GM12878 (cell line): ENCODE results near the gene KMT2E. TPM values are rescaled to one million over a fixed set of nuclear protein-coding genes. Genes with fewer than 3 reads are reported as not detected.

ENCODE experiments used
- ATAC-seq: fragments of 200-7000 bp; cut with Tn5 transposase; 3 replicates; pipeline ENCODE4 v1.9.1; 2020; ENCODE audit warnings: mild to moderate bottlenecking, moderate library complexity
- BruUV-seq: library from RNA; stranded (reverse); fragments of 400-500 nt; replicated peaks from 2 replicates; lab custom pipeline; 2021; lab: Mats Ljungman, UMichigan
- CTCF ChIA-PET: fragments of 300-600 bp; sonication (Branson Sonifier 250); formaldehyde crosslinking; extraction: SDS; loops from one replicate; lab custom pipeline; 2021; ENCODE audit warnings: inconsistent platforms; lab: Yijun Ruan, JAX
- POLR2A ChIA-PET: fragments of 350-600 bp; formaldehyde crosslinking; extraction: SDS; loops from one replicate; lab custom pipeline; 2021; ENCODE audit warnings: inconsistent platforms; lab: Charles Lee
- RAD21 ChIA-PET: fragments of 300-600 bp; sonication (Branson Sonifier 250); formaldehyde crosslinking; loops from one replicate; lab custom pipeline; 2023; ENCODE audit warnings: antibody characterized with exemption; ENCODE audit not compliant: unreplicated experiment; lab: Charles Lee
- SMC1A ChIA-PET: fragments of 300-600 bp; sonication (Branson Sonifier 250); formaldehyde crosslinking; loops from one replicate; lab custom pipeline; 2023; ENCODE audit not compliant: unreplicated experiment, uncharacterized antibody; lab: Charles Lee
- DNase-seq: peaks from one replicate; pipeline ENCODE4 v3.0.0-alpha.2; 2011; ENCODE audit warnings: low read depth, low spot score
- FAIRE-seq: peaks from 3 replicates; lab custom pipeline; 2011; peaks lifted over from hg19 to GRCh38; lab: Jason Lieb, UNC
- H2AFZ ChIP-seq: 2 replicates; pipeline ENCODE4 v1.6.0; 2011; ENCODE audit warnings: low read depth, low read length, control low read depth; ENCODE audit not compliant: control insufficient read depth
- H3K27ac ChIP-seq: 2 replicates; pipeline ENCODE4 v1.5.1; 2011; ENCODE audit warnings: control low read depth; ENCODE audit not compliant: control insufficient read depth, insufficient read depth
- H3K27me3 ChIP-seq, 2 experiments: replicated peaks in 1 of 2; 2 replicates each; pipeline versions ENCODE4 v1.6.0 to v1.6.1; 2011; ENCODE audit warnings: low read length in 1 of 2; ENCODE audit not compliant: control insufficient read depth in 2 of 2, insufficient read depth in 2 of 2
- H3K36me3 ChIP-seq, 2 experiments: 2 replicates each; pipeline ENCODE4 v1.5.1; 2011; ENCODE audit warnings: low read length in 1 of 2; ENCODE audit not compliant: control insufficient read depth in 2 of 2, insufficient read depth in 2 of 2
- H3K4me1 ChIP-seq: 2 replicates; pipeline ENCODE4 v1.6.1; 2011; ENCODE audit warnings: mild to moderate bottlenecking, low read length, moderate library complexity, mixed read lengths; ENCODE audit not compliant: control insufficient read depth, insufficient read depth
- H3K4me2 ChIP-seq: 2 replicates; pipeline ENCODE4 v1.6.0; 2011; ENCODE audit warnings: control low read depth; ENCODE audit not compliant: control insufficient read depth, insufficient read depth
- H3K4me3 ChIP-seq: fragments of 200-600 bp; sonication (generic); 2 replicates; pipeline ENCODE4 v1.5.1; 2016
- H3K79me2 ChIP-seq: 2 replicates; pipeline ENCODE4 v1.6.0; 2011; ENCODE audit warnings: low read length; ENCODE audit not compliant: control insufficient read depth, insufficient read depth
- H3K9ac ChIP-seq: 2 replicates; pipeline ENCODE4 v1.8.0; 2011; ENCODE audit warnings: low read length, control low read depth, mixed read lengths; ENCODE audit not compliant: control insufficient read depth, insufficient read depth
- H3K9me3 ChIP-seq: replicated peaks from 3 replicates; pipeline ENCODE4 v1.5.1; 2011; ENCODE audit warnings: mild to moderate bottlenecking, low read length; ENCODE audit not compliant: control insufficient read depth, insufficient read depth
- H4K20me1 ChIP-seq: 2 replicates; pipeline ENCODE4 v1.6.0; 2011; ENCODE audit not compliant: control insufficient read depth, insufficient read depth
- ATF2 ChIP-seq: IDR thresholded peaks from 2 replicates; pipeline ENCODE4 v1.6.1; 2012; ENCODE audit warnings: low read length, inconsistent platforms
- BCL3 ChIP-seq: IDR thresholded peaks from 2 replicates; pipeline ENCODE4 v1.6.1; 2011; ENCODE audit warnings: borderline replicate concordance, low read depth, mild to moderate bottlenecking, moderate library complexity, low read length; ENCODE audit not compliant: insufficient read depth, poor library complexity, severe bottlenecking
- ELK1 ChIP-seq: IDR thresholded peaks from 2 replicates; pipeline ENCODE4 v1.6.1; 2012; ENCODE audit warnings: low read depth, low read length, improper control_type of control experiment
- KLF5 ChIP-seq: fragments of 450-650 bp; IDR thresholded peaks from 2 replicates; pipeline ENCODE4 v1.6.1; 2014; ENCODE audit warnings: mild to moderate bottlenecking; ENCODE audit not compliant: partially characterized antibody
- MXI1 ChIP-seq: fragments of 150-350 bp; IDR thresholded peaks from 2 replicates; pipeline ENCODE4 v1.6.1; 2011; ENCODE audit warnings: low read depth, mild to moderate bottlenecking, inconsistent platforms, low read length, improper control_type of control experiment
- MYB ChIP-seq: fragments of 150-350 bp; IDR thresholded peaks from 2 replicates; pipeline ENCODE4 v1.6.1; 2014; ENCODE audit warnings: mild to moderate bottlenecking, low read depth, low read length, borderline replicate concordance
- NFXL1 ChIP-seq: fragments of 450-650 bp; IDR thresholded peaks from 2 replicates; pipeline ENCODE4 v1.6.1; 2017; ENCODE audit warnings: antibody characterized with exemption, mild to moderate bottlenecking, borderline replicate concordance
- POLR2A ChIP-seq: IDR thresholded peaks from 2 replicates; pipeline ENCODE4 v1.6.1; 2011; ENCODE audit warnings: low read depth, mild to moderate bottlenecking, low read length
- RELB ChIP-seq: fragments of 450-650 bp; IDR thresholded peaks from 2 replicates; pipeline ENCODE4 v1.6.1; 2017; ENCODE audit warnings: low read depth, mild to moderate bottlenecking, moderate library complexity
- SIN3A ChIP-seq: IDR thresholded peaks from 2 replicates; pipeline ENCODE4 v1.6.1; 2012; ENCODE audit warnings: low read depth, low read length, improper control_type of control experiment
- SREBF2 ChIP-seq: IDR thresholded peaks from 2 replicates; pipeline ENCODE4 v1.6.1; 2012; ENCODE audit warnings: mild to moderate bottlenecking, low read length
- TARDBP ChIP-seq: IDR thresholded peaks from 2 replicates; pipeline ENCODE4 v1.6.1; 2016; ENCODE audit warnings: borderline replicate concordance
- TCF12 ChIP-seq: IDR thresholded peaks from 2 replicates; pipeline ENCODE4 v1.6.1; 2011; ENCODE audit warnings: low read depth, mild to moderate bottlenecking, low read length
- ZNF24 ChIP-seq: fragments of 450-650 bp; IDR thresholded peaks from 2 replicates; pipeline ENCODE4 v1.6.1; 2017; ENCODE audit warnings: antibody characterized with exemption, mild to moderate bottlenecking
- WGBS: methylation state at CpG from one replicate; pipeline ENCODE4 v1.1.6; 2016; ENCODE audit warnings: low lambda C conversion rate; ENCODE audit not compliant: insufficient replicate concordance, insufficient coverage; ENCODE audit errors: missing lambda C conversion rate; 5-methylcytosine and 5-hydroxymethylcytosine counted together
- in situ Hi-C: fragments of 300-500 bp; cut with MboI; formaldehyde crosslinking; loops from 9 replicates; pipeline ENCODE4 v1.14.3; 2018; ENCODE audit warnings: mixed read lengths
- intact Hi-C: fragments of 100-400 bp; cut with micrococcal nuclease; formaldehyde crosslinking; loops from one replicate; pipeline ENCODE4 v1.14.2; 2022; ENCODE audit not compliant: unreplicated experiment
- polyA plus RNA-seq, 11 experiments: library from polyadenylated mRNA; depleted of rRNA in 4 of 11; unstranded in 6 of 11; stranded (reverse) in 5 of 11; fragments of >200 nt; fragmentation: Nextera tagmentation in 4 of 11; fragmentation: Illumina TruSeq in 1 of 11; extraction: Ambion mirVana in 4 of 11; extraction: Trizol in 1 of 11; gene quantifications; 1 replicate in 1 of 11; 2 replicates in 10 of 11; pipeline versions ENCODE4 v1.2.1 to v1.2.3, GENCODE V29; 2011 to 2016; ENCODE audit warnings: inconsistent platforms in 2 of 11, missing spikeins in 2 of 11, low read depth in 1 of 11
- total RNA-seq, 4 experiments: library from RNA; depleted of rRNA in 3 of 4; stranded (reverse); fragments of >200 nt in 3 of 4; fragmentation: Illumina TruSeq in 1 of 4; extraction: Trizol in 1 of 4; gene quantifications; 2 replicates each; pipeline versions ENCODE4 v1.2.1 to v1.2.3, GENCODE V29; 2013 to 2021

Gene KMT2E
- total and polyA plus RNA-seq, 10 of the 15 experiments (the other 5 are each of a cell fraction or from before 2014, with no cell fraction given) = 13.2 to 68.1 (median 34.1) TPM

GRCh38 chr7:105037319-105037718 is 23.3 kb downstream of the KMT2E start (continued):
- TF ChIP-seq ELK1 (no peak), SREBF2 (no peak), KLF5 (no peak), TCF12 (no peak), POLR2A (no peak)

GRCh38 chr7:105044449-105045070 is 30.6 kb downstream of the KMT2E start:
- DNase-seq = no peak
- H3K27me3 ChIP-seq = no peaks in the 10 kb centered on the region
- CTCF ChIA-PET = interaction anchor here (0.5 to 1.1 kb wide), 3 partner anchors 22 to 152 kb away, joined by 3 to 5 read pairs (median 3); no protein-coding TSS in a partner anchor
- TF ChIP-seq NFXL1 = no peak
- TF ChIP-seq RELB = no peak
- no peak for TF ChIP-seq ATF2
- no peak for TF ChIP-seq ZNF24
- no peak for TF ChIP-seq MYB
- no peak for TF ChIP-seq MXI1
- TF ChIP-seq SIN3A = no peak
- no peak for TF ChIP-seq TARDBP
- no peak for TF ChIP-seq BCL3
- TF ChIP-seq ELK1 = no peak
- 72% methylated on average over 2 of the region's 2 CpGs for WGBS
- POLR2A ChIA-PET = interaction anchor here (1.4 kb wide), 1 partner anchor 11 kb away, joined by 3 read pairs; no protein-coding TSS in a partner anchor
- no peaks in the 10 kb centered on the region; the same call in 2 of the 3 replicates for H3K9me3 ChIP-seq
- no peak overlapping the region for H3K4me2 ChIP-seq
- no peaks in the 10 kb centered on the region for H3K4me1 ChIP-seq
- no peak overlapping the region for H3K4me3 ChIP-seq
- RAD21 ChIA-PET = interaction anchor here (5.9 kb wide), 1 partner anchor 62 kb away, joined by 42 read pairs; no protein-coding TSS in a partner anchor
- intact Hi-C loops = no loop called here
- H3K79me2 ChIP-seq = peaks cover 45% of the 10 kb centered on the region
- no peaks in the 10 kb centered on the region; the same call in 1 of the 2 replicates for H4K20me1 ChIP-seq
- no peak; the same call in 2 of the 3 replicates for ATAC-seq
- no peak overlapping the region for H2AFZ ChIP-seq
- H3K9ac ChIP-seq = no peak overlapping the region
- in situ Hi-C loops = no loop called here
- BruUV-seq = TSS peak; percentile 2
- FAIRE-seq = no peak
- H3K36me3 ChIP-seq = peaks cover 4 to 33% of the 10 kb centered on the region in 2 experiments
- no peak overlapping the region for H3K27ac ChIP-seq
- SMC1A ChIA-PET = no interaction called here
